Stimulated activated CD4-positive, alpha-beta T cell treated with anti-CD3 and anti-CD28 coated beads, Interleukin-4, amount 100 ng/mL, for 48 hours (primary cell): Measurements from ENCODE around the gene ELP6.
"Not testable (repeated sequence)": the region's sequence is repeated elsewhere in the genome, so short reads cannot be mapped to it uniquely, and the experiment has no call there.

Source experiments
- DNase-seq, 2 donors: peaks; one replicate each; pipeline ENCODE4 v3.0.0-alpha.2; 2020; ENCODE audit warnings: low read depth in 2 of 2

ELP6 gene

GRCh38 chr3:47464588-47464987, 48.9 kb downstream of the ELP6 start:
- no peak for DNase-seq

DNA sequence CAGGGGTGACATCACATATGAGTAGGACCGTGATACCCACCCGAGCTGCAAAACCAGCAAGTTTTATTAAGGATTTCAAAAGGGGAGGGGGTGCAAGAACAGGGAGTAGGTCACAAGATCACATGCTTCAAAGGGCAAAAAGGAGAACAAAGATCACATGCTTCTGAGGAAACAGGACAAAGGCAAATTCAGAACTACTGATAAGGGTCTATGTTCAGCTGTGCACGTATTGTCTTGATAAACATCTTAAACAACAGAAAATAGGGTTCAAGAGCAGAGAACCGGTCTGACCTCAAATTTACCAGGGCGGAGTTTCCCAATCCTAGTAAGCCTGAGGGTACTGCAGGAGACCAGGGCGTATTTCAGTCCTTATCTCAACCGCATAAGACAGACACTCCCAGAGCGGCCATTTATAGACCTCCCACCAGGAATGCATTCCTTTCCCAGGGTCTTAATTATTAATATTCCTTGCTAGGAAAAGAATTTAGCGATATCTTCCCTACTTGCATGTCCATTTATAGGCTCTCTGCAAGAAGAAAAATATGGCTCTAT, 53.9 kb downstream of the ELP6 start:
- DNase-seq: not testable (repeated sequence)

- DNase-seq: no peak
These were observed 56.5 kb downstream of the ELP6 start for GRCh38 chr3:47456984-47457383.

- no peak for DNase-seq
These were observed 57.6 kb downstream of the ELP6 start for GRCh38 chr3:47455806-47456452.

DNA sequence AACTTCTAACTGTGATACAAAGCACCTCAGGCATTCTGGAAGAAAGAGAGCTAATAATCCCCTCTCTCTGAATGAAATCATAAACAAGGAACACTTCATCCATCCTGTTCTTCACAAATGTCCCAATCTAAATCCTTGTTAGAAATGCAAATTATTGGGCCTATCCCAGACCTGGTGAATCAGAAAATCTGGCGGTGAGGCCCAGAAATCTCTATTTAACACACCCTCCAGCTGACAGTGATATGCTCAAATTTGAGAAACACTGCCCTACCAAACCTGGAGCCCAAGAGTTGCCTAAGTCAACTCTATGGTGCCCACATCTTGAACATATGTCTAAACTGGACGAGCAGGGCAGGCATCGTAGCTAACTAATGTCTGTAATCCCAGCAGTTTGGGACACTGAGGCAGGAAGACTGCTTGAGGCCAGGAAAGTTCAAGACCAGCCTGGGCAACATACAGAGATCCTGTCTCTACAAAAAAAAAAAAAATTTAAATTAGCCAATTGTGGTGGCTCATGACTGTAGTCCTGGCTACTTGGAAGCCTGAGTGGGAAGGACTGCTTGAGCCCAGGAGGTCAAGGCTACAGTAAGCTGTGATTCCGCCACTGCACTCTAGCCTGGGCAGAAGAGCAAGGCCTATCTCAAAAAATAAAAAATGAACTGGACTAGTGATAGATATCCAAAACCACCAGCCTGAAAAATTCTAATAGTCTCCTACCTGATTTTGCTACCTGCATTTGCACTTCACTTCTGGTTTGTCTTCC, 60.9 kb downstream of the ELP6 start:
- no peak for DNase-seq
